A549 (cell line): ENCODE results near the gene PIGZ.

Experiments used
- BHLHE40 ChIP-seq: IDR thresholded peaks from 2 replicates; pipeline ENCODE4 v1.6.1; 2012; ENCODE audit warnings: low read depth, low read length, inconsistent platforms
- FOSB ChIP-seq: fragments of 250-450 bp; sonication (Bioruptor Pico); IDR thresholded peaks from 2 replicates; pipeline ENCODE4 v1.5.0; 2020; ENCODE audit warnings: mild to moderate bottlenecking, moderate library complexity
- JUN ChIP-seq, 2 experiments: fragments of >200 bp; sonication (Bioruptor Twin); formaldehyde crosslinking; IDR thresholded peaks; 2 replicates in 1 of 2; 3 replicates in 1 of 2; pipeline ENCODE4 v1.6.1; 2016 to 2017
- KDM1A ChIP-seq: fragments of 200-600 bp; sonication (generic); IDR thresholded peaks from 2 replicates; pipeline ENCODE4 v1.6.1; 2016; ENCODE audit warnings: low read depth, mild to moderate bottlenecking
- POLR2A ChIP-seq: IDR thresholded peaks from 2 replicates; pipeline ENCODE4 v1.6.1; 2012; ENCODE audit warnings: mild to moderate bottlenecking, low read length
- POLR2AphosphoS2 ChIP-seq: conservative IDR thresholded peaks from 2 replicates; pipeline ENCODE4 v1.6.1; 2012; ENCODE audit warnings: low read length, improper control_type of control experiment, inconsistent platforms
- SREBF2 ChIP-seq: fragments of 450-650 bp; IDR thresholded peaks from 2 replicates; pipeline ENCODE4 v1.6.1; 2014; ENCODE audit warnings: mild to moderate bottlenecking, moderate library complexity
- TP53 ChIP-seq: fragments of 250-450 bp; sonication (Bioruptor Pico); IDR thresholded peaks from 2 replicates; pipeline ENCODE4 v1.5.0; 2021; ENCODE audit warnings: mild to moderate bottlenecking, moderate library complexity
- TF ChIP-seq, protein P1 (sequence below): fragments of >200 bp; sonication (Bioruptor Twin); formaldehyde crosslinking; IDR thresholded peaks from 3 replicates; pipeline ENCODE4 v1.5.1; 2016

DNA sequence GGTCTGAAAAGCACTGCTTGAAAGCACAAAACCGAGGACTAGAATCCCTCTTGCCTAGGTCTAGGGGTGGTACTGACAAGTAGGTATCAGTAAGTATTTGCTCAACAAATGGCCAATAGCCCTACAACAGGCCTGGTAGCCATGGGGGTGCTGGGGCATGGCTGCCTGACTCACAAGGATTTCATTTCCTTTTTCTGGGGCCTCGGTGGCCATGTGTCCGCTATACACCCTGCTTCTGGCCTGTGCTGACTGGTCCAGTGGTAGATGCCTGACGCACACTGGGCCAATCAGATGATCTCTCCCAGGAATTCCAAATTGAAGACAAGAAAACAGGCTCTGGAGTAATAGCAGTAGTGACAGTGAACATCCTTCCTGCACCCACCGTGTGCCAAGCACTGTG, 31.6 kb upstream of the PIGZ start:
- TF ChIP-seq, protein P1, sequence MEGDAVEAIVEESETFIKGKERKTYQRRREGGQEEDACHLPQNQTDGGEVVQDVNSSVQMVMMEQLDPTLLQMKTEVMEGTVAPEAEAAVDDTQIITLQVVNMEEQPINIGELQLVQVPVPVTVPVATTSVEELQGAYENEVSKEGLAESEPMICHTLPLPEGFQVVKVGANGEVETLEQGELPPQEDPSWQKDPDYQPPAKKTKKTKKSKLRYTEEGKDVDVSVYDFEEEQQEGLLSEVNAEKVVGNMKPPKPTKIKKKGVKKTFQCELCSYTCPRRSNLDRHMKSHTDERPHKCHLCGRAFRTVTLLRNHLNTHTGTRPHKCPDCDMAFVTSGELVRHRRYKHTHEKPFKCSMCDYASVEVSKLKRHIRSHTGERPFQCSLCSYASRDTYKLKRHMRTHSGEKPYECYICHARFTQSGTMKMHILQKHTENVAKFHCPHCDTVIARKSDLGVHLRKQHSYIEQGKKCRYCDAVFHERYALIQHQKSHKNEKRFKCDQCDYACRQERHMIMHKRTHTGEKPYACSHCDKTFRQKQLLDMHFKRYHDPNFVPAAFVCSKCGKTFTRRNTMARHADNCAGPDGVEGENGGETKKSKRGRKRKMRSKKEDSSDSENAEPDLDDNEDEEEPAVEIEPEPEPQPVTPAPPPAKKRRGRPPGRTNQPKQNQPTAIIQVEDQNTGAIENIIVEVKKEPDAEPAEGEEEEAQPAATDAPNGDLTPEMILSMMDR = no peak
- no peak for TF ChIP-seq BHLHE40
- no peak for TF ChIP-seq TP53 (CRISPR knock-in tag)
- no peak for TF ChIP-seq POLR2A
- TF ChIP-seq POLR2AphosphoS2 = no peak
- TF ChIP-seq SREBF2 = no peak
- no peak for TF ChIP-seq KDM1A
- TF ChIP-seq FOSB (CRISPR knock-in tag) = no peak
- no peak for TF ChIP-seq JUN (IDR thresholded peaks at IDR 0.05)
